HG03025 (cell line): Measurements from ENCODE around the gene GSDME.

Experiments
- ATAC-seq: cut with Tn5 transposase; IDR thresholded peaks from one replicate; pipeline ENCODE4 v1.9.1; 2021; ENCODE audit warnings: mild to moderate bottlenecking, moderate library complexity; ENCODE audit not compliant: unreplicated experiment, low FRiP score

Gene GSDME

DNA sequence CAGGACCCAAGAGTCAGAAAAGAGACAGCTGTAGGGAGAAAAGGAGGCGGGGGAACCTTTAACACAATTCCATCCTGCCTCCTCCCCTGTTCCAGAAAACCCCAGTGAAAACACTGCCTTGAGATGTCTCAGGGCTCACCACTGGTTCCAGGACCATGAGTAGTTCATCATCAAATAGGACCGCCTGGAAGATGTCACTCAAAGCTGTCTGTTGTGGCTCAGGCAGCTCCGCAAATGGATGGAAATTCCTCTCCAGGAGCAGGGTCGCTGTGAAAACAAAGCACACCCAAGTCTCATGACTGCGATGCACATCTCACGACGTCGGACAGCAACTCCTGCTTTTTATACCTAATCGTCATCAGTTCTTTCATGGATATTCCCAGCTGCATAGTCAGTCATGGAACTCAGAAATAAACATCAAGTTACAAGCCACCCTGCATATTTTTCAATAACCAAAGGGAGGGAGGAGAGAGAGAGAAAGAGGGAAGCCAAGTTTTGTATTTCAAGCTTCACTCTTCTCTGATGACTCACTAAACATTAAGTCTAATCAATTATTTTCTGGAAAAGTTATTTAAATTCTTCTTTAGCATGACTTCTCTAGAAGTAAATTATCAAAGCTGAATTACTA lies 49.2 kb downstream of the GSDME start:
- no peak for ATAC-seq

DNA sequence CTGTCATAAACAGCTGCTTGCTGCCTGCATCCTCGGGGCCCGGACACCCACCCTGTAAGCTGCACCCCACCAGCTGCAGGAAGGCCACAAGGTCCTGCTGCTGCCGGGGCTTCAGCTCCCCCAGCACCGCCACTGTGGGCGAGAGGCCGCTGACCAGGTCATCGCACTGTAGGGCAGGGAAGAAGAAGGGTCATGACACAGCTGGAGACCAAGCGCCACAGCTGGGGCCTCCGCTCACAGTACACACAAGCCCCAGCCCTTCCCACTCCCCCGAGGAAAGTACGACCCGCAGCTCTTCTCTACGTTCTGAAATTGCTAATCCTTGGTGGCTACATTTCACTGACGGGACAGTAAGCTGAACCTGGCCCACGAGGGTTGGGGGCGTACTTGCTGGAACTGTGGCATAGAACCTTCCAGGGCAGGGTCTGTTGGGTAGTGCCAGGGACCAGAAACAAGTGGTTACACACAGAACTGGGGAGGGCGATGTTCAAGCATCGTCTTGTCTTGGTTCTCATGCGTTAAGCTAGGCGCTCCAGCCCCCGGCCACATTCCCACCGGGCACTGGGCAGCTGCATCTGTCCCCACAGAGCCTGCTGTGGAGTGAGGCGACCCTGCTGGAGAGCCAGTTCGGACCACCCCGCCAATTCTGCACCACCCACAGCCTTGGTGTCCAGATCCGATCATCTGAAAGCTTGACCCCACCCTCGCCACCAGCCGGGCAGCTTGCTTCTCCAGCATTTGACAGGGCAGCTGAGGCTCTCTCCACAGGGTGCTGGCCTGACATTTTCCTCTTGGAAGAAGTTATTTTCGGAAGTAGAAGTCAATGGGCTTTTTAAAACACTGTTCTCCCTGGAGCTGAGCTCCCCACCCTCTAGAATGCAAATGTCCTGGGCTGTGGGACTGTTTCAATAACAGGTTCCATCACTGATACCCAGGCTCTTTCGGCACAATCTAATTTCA lies 50.8 kb downstream of the GSDME start:
- ATAC-seq: no peak

DNA sequence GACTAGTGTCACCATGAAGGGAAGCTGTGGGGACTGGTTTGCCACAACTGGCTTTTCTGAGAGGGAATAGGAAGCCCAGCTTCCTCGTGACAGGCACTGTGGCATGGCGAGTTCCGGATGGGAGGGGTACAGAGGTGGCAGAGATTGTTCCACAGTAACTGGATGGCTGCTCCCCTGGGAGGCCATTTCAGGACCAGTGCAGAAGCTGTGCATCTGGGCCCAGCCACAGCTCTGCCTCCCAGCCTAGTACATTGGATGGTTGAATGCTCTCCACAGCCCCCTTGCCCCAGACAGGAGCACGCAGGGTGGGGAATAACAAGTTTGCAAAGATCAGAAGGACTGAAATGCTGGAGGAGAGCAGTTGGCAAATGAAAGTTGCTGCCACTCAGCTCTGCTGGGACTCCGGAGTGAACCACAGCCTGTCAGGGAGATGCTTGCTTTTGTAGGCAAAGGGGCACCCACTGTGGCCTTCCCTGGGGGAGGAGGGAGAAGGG lies 51.8 kb downstream of the GSDME start:
- no peak for ATAC-seq

DNA sequence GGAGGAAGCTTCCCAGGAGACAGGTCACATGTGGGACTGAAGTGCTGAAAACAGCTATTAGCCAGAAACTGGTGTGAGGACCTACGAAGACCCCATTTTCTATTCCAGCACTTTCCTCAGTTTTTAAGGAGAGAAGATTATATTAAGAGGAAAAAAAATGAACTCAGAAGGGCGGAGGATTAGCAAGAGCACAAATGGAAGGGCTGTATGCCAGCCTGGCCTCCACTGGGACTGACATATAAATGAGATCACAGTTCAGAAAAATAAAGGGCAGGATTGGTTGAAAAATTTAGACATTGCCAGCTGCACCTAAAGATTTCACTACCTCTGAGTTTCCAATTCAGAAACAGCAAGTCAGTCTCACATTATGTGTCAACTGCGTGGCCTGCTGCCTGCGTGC lies 53.0 kb downstream of the GSDME start:
- ATAC-seq: no peak

DNA sequence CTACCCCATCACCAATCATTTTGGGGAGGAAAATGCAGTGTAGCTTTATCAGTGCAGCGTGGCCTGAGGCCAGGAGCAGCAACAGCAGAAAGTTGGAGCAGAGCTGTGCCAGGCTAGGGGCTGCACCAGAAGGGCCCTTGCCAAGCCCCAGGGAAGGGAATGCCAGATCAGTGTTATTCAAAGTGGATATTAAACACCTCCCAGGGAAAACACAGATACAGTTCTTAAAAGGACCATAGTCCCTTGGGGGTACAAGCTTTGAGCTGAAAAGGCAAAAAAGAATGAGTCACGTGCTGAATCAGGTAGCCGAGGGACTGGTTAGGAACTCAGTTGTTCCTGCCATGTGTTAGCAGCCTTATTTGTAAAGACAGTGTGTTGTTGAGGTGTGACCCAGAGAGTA lies 54.0 kb downstream of the GSDME start:
- no peak for ATAC-seq

DNA sequence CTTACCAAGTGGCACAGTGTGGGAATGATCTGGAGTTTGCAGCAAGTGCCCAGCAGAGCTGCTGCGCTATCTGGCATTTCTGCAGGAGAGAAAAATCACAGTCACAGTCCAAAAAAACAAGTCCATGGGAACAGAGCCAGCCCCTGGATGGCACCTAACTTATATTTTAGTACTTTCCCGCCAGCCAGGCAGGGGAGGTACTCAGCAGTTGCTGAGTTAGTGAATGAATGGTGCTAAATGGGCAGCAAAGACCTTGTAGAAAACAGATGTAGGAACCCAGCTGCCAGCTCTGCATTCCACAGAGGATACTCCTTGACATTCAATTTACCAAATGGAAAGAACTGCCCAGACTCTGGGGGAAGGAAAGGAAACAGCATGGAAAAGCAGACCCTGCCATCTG lies 54.5 kb downstream of the GSDME start:
- no peak for ATAC-seq

DNA sequence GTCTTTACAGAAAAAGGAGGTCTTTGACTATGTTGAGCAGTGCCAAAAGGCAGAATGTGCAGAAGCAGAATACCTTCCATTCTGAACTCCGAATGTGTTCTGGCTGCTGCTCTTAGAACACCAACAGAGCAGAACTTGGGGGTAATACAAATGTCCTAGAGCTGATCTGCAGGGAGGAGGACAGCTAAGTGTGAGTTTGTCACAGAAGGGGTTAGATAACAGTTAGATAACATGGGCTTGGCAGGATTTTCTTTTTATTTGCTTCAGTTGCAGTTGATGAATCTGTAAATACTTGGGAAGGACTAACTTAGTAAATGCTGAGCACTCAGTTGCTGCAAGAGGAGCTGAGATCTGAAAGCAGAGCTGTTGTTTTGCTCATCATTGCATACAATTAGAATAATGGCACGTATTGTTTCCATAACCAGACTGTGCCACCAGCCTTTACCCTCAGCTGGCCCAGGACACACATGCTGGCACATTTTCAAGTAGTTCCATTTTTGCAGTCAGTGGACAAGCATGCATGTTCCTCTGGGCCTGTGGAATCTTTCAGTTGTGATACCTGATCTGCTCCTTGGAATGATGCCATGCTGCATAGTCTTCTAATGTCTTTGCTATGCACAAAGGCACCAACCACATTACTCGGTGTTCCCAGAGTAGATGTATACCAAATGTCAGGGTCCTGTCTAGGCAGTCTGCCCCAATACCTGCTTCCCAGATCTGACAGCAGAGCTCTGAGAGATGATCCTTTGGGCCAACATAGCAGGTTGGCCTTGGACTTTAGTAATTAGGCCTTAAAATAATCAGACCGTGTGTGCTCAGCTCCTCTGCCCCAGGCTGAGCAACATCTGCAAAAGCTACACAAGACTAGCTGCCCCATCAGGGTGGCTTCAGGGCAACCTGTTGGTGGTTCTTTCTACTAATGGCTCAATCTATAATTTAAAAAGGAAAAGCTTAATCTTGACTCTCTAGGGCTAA lies 55.7 kb downstream of the GSDME start:
- no peak for ATAC-seq

DNA sequence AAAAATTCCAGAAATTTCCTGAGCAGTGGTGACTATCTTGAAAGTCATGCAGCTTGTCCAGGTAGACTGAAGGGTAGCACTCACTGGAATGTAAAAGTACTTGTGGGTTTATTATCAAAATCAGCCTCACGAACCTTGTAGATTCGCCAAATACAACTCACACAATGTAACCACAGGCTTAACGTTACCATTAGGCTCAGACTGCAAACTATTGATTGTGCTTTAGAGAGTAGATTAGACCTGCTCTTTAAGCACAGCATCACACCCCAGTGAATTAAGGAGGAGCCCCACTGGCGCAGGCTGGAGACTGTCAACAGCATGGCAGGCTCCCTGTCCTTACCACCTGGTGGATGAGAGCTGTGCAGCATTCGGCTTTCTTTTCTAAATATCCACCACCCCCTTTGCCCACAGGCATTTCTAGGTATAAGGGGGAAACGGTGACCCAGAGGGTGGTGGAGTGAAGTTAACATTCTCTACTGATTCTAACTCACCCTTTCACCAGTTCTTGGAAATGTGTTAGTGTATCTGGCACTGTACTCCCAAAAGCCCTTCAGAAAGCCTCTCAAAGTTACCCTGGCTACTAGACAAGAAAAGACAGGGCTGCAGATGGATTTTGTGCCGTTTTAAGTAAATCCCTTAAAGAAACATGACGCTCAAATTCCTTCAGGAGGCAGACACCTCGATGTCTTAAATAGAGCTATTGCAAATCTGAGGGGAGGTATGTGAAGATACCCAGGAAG lies 56.6 kb downstream of the GSDME start:
- ATAC-seq: no peak

DNA sequence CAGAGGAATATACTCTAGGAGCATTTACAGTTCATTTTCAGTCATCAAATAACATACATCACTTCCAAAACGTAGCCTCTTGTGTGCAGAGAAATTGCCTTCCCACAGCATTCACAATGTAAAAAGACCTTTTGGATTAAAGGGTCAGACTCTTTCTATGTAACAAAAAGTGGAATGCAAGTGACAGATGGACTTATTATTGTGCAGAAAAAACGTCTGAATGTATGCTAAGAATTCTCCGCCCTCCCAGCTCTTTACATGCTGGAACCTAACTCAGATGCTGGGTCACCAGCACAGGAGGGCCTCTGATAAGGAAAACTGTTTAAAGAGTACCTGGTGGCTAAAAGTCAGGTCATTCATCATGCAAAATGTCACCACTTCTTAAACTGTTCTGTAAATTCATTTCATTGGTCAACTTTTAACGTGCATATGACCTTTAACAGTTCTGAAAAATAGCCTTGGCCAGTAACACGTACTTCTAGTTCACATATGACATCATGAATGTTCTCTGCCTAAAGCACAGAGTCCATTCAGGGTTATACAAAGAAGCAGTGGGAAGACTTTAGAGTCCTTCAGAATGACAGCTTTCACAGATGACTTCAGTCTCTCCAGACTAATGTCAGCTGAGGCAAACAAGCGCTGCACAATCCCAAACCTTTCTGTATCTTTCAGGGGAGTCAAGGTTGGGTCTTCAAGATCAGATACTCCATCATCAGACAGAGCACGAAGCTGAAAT lies 58.6 kb downstream of the GSDME start:
- no peak for ATAC-seq

DNA sequence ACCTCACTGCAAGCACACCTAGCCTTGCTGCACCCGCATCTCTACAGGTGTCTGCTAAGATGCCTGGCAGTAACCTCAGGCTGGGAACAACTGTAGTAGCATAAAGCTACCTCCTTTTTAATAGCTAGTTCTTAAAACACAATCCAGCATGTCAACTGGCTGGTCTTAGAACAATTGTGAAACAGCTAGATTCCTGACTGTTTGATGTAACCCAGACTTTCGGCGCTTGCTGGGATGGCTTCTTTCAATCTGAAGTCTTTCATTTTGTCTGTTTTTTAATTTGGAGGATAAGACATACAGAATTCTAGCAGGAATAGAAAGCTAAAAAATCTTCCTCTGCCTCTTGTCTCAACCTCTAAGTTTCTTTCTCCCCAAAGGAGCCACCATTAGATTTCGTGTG lies 59.8 kb downstream of the GSDME start:
- ATAC-seq: no peak

DNA sequence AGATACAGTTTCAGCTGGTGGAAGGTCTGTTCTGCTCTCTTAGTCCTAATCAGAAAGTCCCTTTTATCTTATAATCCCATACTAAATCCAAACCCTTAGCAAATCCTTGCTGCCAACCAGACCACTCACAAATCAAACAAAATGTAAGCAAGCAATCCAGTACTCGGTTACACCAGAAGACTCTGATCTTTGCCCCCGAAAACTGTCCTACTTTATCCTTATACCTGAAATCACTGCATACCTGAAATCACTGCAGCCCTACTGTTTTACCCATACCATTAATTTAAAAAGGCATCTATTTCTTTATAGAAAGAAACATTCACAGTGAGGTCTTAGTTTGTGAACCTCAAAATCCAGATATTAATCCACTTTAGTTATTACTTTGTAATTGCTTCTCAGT lies 64.7 kb downstream of the GSDME start:
- no peak for ATAC-seq

DNA sequence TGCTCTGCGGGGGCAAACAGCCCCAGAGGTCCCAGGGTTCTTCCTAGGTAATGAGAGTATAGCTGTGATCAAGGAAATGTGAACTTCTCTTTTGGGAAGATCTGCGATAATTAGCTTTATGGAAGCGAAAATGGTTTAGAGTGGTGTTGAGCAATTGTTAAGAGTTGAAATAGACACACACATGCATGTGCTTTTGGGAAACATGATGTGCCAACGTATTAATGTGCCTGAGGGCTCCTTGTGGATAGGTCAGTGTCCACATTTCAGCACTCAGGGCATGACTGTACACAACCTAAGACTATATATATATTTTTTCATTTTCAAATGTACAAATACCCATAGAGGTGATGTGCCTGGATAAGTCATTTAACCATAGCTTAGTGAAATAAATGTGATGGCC lies 67.0 kb downstream of the GSDME start:
- no peak for ATAC-seq

DNA sequence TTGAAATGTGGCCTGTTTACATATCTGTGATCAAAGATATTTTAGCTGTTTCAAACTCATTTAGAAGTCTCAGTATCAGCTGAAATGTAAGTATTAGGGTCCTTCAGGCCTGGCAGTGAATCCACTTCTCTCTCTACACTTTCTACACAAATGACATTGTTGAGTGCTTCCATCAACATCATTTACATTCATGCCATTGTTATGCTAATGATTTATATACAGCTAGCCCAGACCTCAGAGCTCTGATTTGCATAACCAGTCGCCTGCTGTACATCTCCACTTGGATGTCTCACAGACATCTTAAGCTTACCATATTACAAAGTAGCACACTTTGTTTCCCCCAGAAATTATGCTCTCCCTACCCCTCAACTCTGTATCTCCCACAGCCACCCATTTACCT lies 71.6 kb downstream of the GSDME start:
- ATAC-seq: no peak

DNA sequence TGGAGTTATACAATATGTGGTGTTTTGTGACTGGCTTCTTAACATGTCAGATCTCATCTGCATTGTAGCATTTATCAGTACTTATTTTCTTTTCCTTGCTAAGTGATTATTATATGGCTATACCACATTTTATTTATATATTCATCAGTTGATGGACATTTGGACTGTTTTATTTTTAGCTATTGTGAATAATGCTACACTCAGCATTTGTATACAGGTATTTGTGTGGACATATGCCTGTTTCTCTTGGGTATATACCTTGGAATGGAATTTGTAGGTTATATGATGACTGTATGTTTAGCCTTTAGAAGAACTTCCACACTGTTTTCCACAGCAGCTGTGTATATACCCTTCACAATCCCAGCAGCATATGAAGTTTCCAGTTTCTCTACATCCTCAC lies 86.5 kb downstream of the GSDME start:
- no peak for ATAC-seq

DNA sequence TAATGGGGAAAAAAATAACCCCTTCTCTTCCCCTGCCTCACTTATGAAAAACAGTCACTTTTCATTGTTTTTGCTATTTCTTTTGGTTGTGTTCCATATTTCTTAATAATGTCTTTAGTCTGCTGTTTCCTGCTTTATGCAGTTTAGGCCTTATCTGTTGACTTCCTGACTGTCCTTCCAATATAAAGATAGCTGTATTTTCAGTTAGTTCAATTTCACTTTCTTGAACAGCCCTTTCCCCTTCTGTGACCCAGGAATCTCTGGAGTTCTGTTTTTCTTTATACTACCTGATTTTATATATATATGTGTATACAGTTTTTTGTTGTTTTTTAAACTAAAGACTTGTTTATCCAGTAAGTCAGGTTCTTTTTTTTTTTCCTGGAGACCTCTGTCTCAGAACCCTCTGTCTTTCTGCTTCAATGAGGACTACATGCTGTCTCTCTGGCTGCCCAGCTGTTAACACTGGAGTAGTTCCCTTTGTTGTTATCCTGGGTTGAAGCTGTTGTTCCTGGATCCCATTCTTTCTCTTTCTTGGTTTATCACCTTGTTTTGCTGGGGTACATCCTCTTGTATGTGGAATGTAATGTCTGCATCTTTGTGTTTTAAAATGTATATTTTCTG lies 87.2 kb downstream of the GSDME start:
- no peak for ATAC-seq

DNA sequence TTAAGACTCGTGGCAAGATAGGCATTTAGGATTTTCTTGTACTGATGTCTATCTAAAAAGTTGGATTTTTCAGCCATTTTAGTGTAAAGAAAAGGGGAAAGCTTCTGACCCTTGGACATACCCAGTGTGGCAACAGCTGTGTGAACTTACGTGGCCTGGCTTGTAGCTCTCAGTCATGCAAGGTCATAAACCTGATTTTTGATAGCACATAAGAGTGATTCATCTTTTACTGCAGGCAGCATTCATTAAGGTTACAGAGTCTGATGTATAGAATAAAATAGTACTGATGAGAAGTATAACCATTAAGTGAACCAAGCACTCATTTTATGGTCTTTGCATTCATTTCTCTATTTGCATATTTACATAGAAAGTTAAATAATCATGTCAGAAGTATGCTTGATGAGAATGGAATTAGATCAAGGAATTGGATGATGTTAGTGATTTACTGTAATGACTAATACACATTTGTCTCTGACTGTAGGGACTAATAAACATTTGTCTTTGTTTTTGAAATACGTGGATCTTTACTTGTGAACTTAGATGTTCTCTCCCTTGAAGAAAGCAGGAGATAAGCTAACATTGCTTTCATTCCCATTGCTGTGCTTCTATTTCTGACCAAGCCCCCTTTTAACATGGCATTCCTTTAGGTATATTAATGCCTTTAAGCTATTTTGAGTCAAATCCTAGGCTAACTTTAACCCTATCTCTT lies 88.2 kb downstream of the GSDME start:
- ATAC-seq: no peak

DNA sequence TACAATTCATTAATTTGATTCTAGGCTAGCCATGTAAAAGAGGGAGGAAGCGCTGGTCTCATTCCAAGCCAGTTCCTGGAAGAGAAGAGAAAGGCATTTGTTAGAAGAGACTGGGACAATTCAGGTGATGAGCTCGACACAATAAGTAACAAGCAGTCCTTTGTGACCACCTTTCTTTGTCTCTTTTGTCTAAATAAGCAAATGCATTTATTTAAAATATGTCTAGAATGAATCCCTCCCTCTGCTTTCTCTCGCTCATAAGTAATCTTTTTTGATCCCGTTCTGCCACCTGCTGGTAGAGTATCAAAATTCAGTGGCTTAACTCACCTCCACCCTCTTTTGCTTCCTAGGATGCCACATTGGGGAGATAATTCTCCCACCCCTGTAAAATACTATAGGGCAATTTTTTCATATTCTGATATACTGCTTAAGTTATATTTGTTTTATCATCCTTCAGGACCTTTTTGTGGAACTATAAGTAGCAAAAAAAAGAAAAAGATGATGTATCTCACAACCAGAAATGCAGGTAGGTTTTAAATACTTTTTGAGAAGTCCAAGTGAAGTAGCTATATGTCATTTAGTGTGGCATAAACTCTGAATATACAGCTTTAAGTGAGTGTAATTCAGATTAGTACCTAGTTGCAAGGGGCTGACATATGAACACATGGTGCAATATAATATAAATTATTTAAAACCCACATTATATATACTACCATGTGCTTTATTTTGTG lies 91.5 kb downstream of the GSDME start:
- no peak for ATAC-seq

DNA sequence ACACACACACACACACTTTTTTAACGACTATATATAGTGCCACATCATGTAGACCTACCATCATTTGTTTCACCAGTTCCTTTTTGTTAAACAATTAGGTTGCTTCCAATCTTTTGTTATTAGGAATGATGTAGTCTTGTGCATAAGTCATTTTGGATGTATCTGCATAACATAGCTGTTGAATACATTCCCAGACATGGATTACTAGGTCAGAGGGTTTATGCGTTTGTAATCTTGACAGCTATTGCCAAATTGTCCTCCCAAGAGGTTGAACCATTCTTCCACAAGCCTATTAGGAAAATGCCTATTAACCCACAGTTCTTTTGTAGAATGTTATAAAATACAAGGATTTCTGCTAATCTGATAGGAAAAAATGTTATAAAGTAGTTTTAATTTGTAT lies 96.7 kb downstream of the GSDME start:
- no peak for ATAC-seq
